Uterus (tissue), 4 donors: ENCODE results near the gene PRSS36. TPM values are rescaled to one million over a fixed set of nuclear protein-coding genes. Genes with fewer than 3 reads are reported as not detected.
"Not testable (repeated sequence)": the region's sequence is repeated elsewhere in the genome, so short reads cannot be mapped to it uniquely, and the experiment has no call there.

Source experiments
- DNase-seq, 2 donors: peaks; one replicate each; pipeline ENCODE4 v3.0.0-alpha.2; 2019 to 2020
- H3K27ac ChIP-seq, 2 donors: fragments of 200-600 bp; sonication (generic); 1 replicate in 1 of 2; 2 replicates in 1 of 2; pipeline ENCODE4 v1.5.1; 2016 to 2018
- H3K27me3 ChIP-seq, 2 donors: fragments of 200-600 bp; sonication (generic); one replicate each; pipeline ENCODE4 v1.5.1; 2018 to 2019; ENCODE audit warnings: control low read depth in 1 of 2
- H3K36me3 ChIP-seq, 2 donors: fragments of 200-600 bp; sonication (generic); one replicate each; pipeline ENCODE4 v1.5.1; 2019; ENCODE audit warnings: control low read depth in 1 of 2
- H3K4me1 ChIP-seq, 2 donors: fragments of 200-600 bp; sonication (generic); one replicate each; pipeline ENCODE4 v1.5.1; 2018 to 2019; ENCODE audit warnings: control low read depth in 1 of 2
- H3K4me3 ChIP-seq, 2 donors: fragments of 200-600 bp; sonication (generic); 1 replicate in 1 of 2; 2 replicates in 1 of 2; pipeline ENCODE4 v1.5.1; 2018 to 2019; ENCODE audit warnings: mild to moderate bottlenecking in 1 of 2
- H3K9me3 ChIP-seq, 2 donors: fragments of 200-600 bp; sonication (generic); one replicate each; pipeline ENCODE4 v1.5.1; 2019; ENCODE audit warnings: control low read depth in 1 of 2
- POLR2A ChIP-seq, 2 donors: fragments of 450-650 bp; IDR thresholded peaks; one replicate each; pipeline ENCODE4 v1.6.1; 2016; ENCODE audit warnings: antibody characterized with exemption in 2 of 2, mild to moderate bottlenecking in 1 of 2, moderate library complexity in 1 of 2
- intact Hi-C: fragments of 100-400 bp; cut with DNase I; formaldehyde crosslinking; loops from one replicate; pipeline ENCODE4 v1.15.1; 2023; ENCODE audit warnings: low total_unique reads
- total RNA-seq, 4 donors: library from RNA; depleted of rRNA in 3 of 4; stranded (reverse); fragments of >200 nt in 3 of 4; gene quantifications; one replicate each; pipeline versions ENCODE4 v1.1.0 to v1.2.4, GENCODE V29; 2014 to 2023
- TF ChIP-seq, protein P1 (sequence below), 4 experiments: fragments of 200-600 bp in 2 of 4; fragments of 450-650 bp in 2 of 4; sonication (generic) in 2 of 4; IDR thresholded peaks; one replicate each; pipeline ENCODE4 v1.5.1; 2016 to 2019; ENCODE audit warnings: antibody characterized with exemption in 4 of 4, mild to moderate bottlenecking in 2 of 4, moderate library complexity in 1 of 4
- donor health status: DM: yes; HTN: yes; CAD: no.

The PRSS36 gene
- total RNA-seq, 4 donors from 2014 or later = 0.48 to 0.76 TPM; not detected in 2

DNA sequence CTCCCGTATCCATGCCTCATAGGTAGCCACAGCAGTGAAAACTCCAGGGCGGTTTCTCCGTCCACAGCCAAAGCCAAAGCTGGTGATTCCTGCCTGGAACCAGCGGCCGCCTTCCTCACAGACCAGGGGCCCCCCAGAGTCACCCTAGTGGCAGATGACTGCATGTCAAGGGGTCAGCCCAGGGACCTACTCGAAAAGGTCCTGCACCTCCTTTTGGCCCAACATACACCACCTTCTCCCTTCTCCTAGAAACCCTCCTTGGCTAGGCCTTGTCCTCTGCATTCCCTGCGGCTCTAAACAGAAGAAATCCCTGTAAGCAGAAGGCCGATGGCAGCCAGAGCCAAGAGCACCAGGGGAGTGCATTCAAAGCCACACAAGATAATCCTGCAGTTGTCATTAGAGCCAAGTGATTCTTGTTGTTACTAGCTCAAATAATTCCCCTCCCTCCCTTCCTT is 6.1 kb downstream of the PRSS36 start:
- TF ChIP-seq POLR2A (IDR thresholded peaks at IDR 0.05) = no peak
- TF ChIP-seq, protein P1, sequence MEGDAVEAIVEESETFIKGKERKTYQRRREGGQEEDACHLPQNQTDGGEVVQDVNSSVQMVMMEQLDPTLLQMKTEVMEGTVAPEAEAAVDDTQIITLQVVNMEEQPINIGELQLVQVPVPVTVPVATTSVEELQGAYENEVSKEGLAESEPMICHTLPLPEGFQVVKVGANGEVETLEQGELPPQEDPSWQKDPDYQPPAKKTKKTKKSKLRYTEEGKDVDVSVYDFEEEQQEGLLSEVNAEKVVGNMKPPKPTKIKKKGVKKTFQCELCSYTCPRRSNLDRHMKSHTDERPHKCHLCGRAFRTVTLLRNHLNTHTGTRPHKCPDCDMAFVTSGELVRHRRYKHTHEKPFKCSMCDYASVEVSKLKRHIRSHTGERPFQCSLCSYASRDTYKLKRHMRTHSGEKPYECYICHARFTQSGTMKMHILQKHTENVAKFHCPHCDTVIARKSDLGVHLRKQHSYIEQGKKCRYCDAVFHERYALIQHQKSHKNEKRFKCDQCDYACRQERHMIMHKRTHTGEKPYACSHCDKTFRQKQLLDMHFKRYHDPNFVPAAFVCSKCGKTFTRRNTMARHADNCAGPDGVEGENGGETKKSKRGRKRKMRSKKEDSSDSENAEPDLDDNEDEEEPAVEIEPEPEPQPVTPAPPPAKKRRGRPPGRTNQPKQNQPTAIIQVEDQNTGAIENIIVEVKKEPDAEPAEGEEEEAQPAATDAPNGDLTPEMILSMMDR (IDR thresholded peaks at IDR 0.05) = no peak
- intact Hi-C loops = no loop called here
- Histone ChIP-seq H3K9me3 (no peaks in the 10 kb centered on the region), H3K4me3 (no peak overlapping the region), H3K36me3 (no peaks in the 10 kb centered on the region), H3K27ac (no peak overlapping the region), H3K4me1 (peaks cover 0 to 5% of the 10 kb centered on the region in 2 donors), H3K27me3 (peaks cover 0 to 6% of the 10 kb centered on the region in 2 donors)
- DNase-seq = no peak

- H3K36me3 ChIP-seq = no peaks in the 10 kb centered on the region
- intact Hi-C loops = no loop called here
- peak overlapping the region in 1 of 2 donors; percentile 45 for H3K4me3 ChIP-seq
- DNase-seq = peak; percentile 53 to 55
- H3K27ac ChIP-seq = peak overlapping the region; percentile 58 to 71
- H3K4me1 ChIP-seq = peaks cover 0 to 5% of the 10 kb centered on the region in 2 donors
- no peaks in the 10 kb centered on the region for H3K9me3 ChIP-seq
- TF ChIP-seq, protein P1 (IDR thresholded peaks at IDR 0.05) = no peak
- no peak for TF ChIP-seq POLR2A (IDR thresholded peaks at IDR 0.05)
- peaks cover 0 to under 1% of the 10 kb centered on the region in 2 donors for H3K27me3 ChIP-seq
Observed at GRCh38 chr16:31143011-31143693, 6.7 kb downstream of the PRSS36 start.

DNA sequence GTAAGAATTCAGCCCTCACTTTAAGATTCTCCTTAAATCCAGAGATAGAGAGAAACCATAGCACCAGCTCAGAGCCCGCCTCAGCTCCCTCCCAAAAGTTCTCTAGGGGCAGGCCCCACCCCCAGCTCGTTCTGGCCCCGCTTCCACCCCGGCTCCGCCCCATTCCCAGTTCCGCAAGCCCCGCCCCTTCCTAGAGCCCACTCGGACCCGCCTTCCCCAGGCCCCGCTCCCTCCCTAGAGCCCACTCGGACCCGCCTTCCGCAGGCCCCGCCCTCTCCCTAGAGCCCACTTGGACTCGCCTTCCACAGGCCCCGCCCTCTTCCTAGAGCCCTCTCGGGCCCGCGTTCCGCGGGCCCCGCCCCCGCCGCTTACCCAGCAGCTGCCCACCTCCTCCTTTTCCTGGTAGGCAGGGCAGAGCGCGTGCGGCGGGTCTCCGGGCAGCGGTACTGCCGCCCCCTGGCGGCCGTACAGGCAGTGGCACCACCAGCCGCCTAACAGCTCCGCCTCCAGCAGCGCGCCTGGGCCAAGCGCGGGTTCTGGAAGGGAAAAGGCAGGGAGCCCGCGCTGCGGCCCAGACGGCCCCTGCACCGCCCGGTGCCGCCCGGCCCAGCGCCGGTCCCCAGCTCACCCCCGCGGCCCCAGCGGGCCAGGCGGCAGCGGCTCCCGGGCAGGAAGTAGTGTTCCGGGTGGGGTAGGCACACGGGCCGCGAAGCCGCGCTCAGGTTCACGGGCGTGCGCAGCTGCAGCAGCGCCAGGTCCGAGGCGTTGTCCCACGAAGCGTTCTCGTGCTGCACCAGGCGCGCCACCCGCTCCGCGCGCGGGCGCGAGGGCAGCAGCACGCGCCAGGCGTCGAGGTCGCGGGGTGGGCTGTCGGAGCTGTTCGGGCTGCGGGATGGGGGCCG is 7.5 kb downstream of the PRSS36 start:
- Histone ChIP-seq H3K27me3 (no peaks in the 10 kb centered on the region), H3K27ac (peak overlapping the region; percentile 65 to 71), H3K4me1 (peaks cover 0 to 5% of the 10 kb centered on the region in 2 donors), H3K9me3 (no peaks in the 10 kb centered on the region), H3K4me3 (peak overlapping the region; percentile 1 to 45), H3K36me3 (no peaks in the 10 kb centered on the region)
- peak in 1 of 2 donors; percentile 56 for TF ChIP-seq POLR2A (IDR thresholded peaks at IDR 0.05)
- TF ChIP-seq, protein P1 (IDR thresholded peaks at IDR 0.05) = peak; percentile 94 to 99 (median 97)
- intact Hi-C loops = no loop called here
- DNase-seq = peak; percentile 99

- intact Hi-C loops = no loop called here
- peak; percentile 51 to 54 for DNase-seq
- H3K4me1 ChIP-seq = peaks cover 0 to 5% of the 10 kb centered on the region in 2 donors
- no peaks in the 10 kb centered on the region for H3K9me3 ChIP-seq
- no peaks in the 10 kb centered on the region for H3K27me3 ChIP-seq
- H3K27ac ChIP-seq = peak overlapping the region; percentile 63 to 65
- no peaks in the 10 kb centered on the region for H3K36me3 ChIP-seq
- H3K4me3 ChIP-seq = peak overlapping the region; percentile 1 to 5
- TF ChIP-seq, protein P1 (IDR thresholded peaks at IDR 0.05) = no peak
- TF ChIP-seq POLR2A (IDR thresholded peaks at IDR 0.05) = no peak
Observed at GRCh38 chr16:31141489-31142108, 8.3 kb downstream of the PRSS36 start.

GRCh38 chr16:31141071-31141469 is 8.8 kb downstream of the PRSS36 start:
- H3K36me3 ChIP-seq, intact Hi-C loops, H3K27me3 ChIP-seq, H3K9me3 ChIP-seq, H3K4me1 ChIP-seq, H3K4me3 ChIP-seq, DNase-seq: not testable (repeated sequence)
- peak overlapping the region; percentile 63 to 65 for H3K27ac ChIP-seq
